ENCODE data around the gene ZFAND3.

The ZFAND3 gene

DNA sequence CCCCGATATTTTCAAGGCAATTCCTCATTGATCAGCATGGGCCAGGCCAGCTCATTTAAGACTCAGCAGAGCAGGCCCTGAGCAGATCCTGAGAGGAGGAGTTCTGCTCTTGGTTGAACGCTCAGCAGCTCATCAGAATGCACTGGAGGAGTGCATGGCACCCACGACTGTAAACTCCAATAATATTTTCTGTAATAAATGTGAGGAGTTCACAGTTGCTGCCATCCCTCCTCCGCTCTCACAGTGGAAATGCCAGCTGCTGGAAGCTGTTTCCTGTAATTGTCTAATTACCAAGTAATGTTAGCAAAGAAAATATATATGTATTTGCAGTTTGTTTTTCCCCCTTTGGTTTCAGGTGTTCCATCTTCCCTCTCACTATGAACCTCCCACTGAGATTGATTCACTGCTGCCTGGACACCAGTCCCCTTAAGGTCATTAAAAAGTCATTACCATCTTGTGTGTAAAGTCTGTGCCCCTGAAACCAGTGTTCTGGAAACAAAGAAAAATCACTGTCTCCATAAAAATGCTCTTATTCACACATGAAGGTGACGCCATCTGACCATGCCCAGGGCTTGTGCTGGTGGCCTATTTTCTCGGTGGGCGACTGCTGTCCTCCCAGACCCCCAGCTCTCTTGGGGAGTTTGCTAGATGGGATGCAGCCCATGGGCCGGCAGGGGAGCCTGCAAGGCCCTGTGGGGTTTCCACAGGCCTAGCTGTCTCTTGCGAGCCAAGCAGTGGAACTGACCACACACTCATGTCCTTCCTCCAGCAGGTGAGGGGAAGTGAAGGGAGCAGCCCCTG is 374.2 kb downstream of the ZFAND3 start:
- no peak for DNase-seq

GRCh38 chr6:38194282-38194572 is 374.7 kb downstream of the ZFAND3 start:
- DNase-seq, result no peak

GRCh38 chr6:38194589-38194988 is 375.1 kb downstream of the ZFAND3 start:
- DNase-seq, result no peak

GRCh38 chr6:38195113-38195635 is 375.6 kb downstream of the ZFAND3 start:
- no peak for DNase-seq

DNA sequence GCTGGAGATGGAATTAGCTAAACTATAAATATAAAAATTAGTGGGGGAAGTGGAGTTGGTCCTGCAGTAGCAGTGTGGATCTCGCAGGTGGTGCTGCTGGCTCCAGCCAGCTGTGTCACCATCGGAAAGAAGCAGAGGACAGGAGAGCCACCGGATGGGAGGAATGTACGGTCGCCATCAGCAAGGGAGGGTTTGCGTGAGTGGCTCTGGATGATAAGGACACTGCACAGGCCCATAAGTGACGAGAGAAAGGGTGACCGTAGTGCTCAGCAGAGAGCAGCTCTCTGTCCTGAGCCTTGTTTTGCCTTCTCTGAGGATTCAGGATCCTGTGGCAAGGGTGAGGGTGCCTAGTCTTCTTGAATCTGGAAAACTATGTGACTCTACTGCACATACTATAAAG is 378.7 kb downstream of the ZFAND3 start:
- no peak for DNase-seq
